ENCODE data around the gene CD38.

GRCh38 chr4:15753786-15754185, 24.3 kb upstream of the CD38 start:
- TF ChIP-seq CTCF (IDR thresholded peaks at IDR 0.05): no peak
- TF ChIP-seq POLR2A (IDR thresholded peaks at IDR 0.05): no peak

Measured in adrenal gland (tissue), 5 donors.